ENCODE results near the gene LCP1.
A peak's percentile ranks its signal among the peaks of the same experiment; 100 is the strongest.

LCP1 gene

GRCh38 chr13:46181377-46181839 lies 569 bp downstream of the LCP1 start:
- Histone ChIP-seq H3K4me1 (ENCODE audit: control insufficient read depth, insufficient read depth, low read length) (peaks cover 11% of the 10 kb centered on the region; the same call in 1 of the 2 replicates), H3K36me3 (ENCODE audit: control insufficient read depth, insufficient read depth, low read length) (no peaks in the 10 kb centered on the region), H3K9me3 (ENCODE audit: control insufficient read depth, insufficient read depth, low read depth, low read length) (no peaks in the 10 kb centered on the region), H3K9ac (ENCODE audit: low read length) (peak overlapping the region; percentile 78), H3K27me3 (ENCODE audit: control insufficient read depth, insufficient read depth, low read length) (no peaks in the 10 kb centered on the region), H3K27ac (ENCODE audit: low read depth, low read length) (no peak overlapping the region), H3K4me3 (ENCODE audit: low read depth, low read length) (peak overlapping the region; percentile 40; the same call in 1 of the 2 replicates)

DNA sequence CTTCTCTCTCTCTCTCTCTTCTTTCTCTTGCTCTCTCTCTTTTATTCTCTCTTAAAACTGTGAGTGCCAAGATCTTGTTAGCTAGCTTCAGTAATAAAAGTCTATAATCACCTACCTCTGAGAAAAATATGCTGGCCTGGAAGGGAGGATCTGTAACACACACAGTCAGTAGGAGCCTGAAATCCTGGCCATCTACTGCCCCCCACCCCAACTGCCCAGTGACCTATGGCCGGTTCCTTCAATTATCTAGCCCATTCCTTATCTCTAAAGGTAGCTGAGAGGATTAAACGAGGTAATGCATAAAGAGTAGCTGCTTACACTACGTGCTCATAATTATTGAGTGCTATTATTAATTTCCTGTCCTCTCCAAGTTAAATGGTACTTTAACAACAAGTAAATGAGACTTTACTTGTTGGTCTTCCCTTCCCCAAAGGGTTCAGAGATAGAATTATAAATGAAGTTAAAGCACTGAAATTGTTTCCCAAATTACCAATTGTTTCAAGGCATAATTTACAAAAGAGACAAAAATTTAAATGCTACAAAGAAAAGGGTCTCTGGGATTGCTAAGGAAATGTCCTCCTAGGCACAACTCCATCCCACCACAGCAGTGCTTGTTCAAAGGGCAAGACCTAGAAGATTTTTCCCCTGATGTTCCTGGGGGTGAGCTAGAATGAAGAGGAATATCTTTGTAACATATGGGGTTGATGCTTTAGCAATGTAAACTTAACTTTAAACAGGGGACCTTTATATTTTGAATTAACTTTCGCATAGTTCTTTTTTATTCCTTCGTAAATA lies 1.8 kb downstream of the LCP1 start:
- no peaks in the 10 kb centered on the region for H3K9me3 ChIP-seq (ENCODE audit: control insufficient read depth, insufficient read depth, low read depth, low read length)
- no peaks in the 10 kb centered on the region for H3K27me3 ChIP-seq (ENCODE audit: control insufficient read depth, insufficient read depth, low read length)
- peak overlapping the region; percentile 18; the same call in 1 of the 2 replicates for H3K4me3 ChIP-seq (ENCODE audit: low read depth, low read length)
- H3K4me1 ChIP-seq (ENCODE audit: control insufficient read depth, insufficient read depth, low read length), result peaks cover 11% of the 10 kb centered on the region; the same call in 1 of the 2 replicates
- no peaks in the 10 kb centered on the region for H3K36me3 ChIP-seq (ENCODE audit: control insufficient read depth, insufficient read depth, low read length)
- no peak overlapping the region for H3K27ac ChIP-seq (ENCODE audit: low read depth, low read length)
- no peak overlapping the region for H3K9ac ChIP-seq (ENCODE audit: low read length)

GRCh38 chr13:46179491-46179908 lies 2.5 kb downstream of the LCP1 start:
- Histone ChIP-seq H3K4me3 (ENCODE audit: low read depth, low read length) (no peak overlapping the region), H3K9ac (ENCODE audit: low read length) (no peak overlapping the region), H3K27me3 (ENCODE audit: control insufficient read depth, insufficient read depth, low read length) (no peaks in the 10 kb centered on the region), H3K36me3 (ENCODE audit: control insufficient read depth, insufficient read depth, low read length) (no peaks in the 10 kb centered on the region), H3K9me3 (ENCODE audit: control insufficient read depth, insufficient read depth, low read depth, low read length) (no peaks in the 10 kb centered on the region), H3K27ac (ENCODE audit: low read depth, low read length) (no peak overlapping the region), H3K4me1 (ENCODE audit: control insufficient read depth, insufficient read depth, low read length) (peaks cover 11% of the 10 kb centered on the region; the same call in 1 of the 2 replicates)

GRCh38 chr13:46178821-46179220 lies 3.2 kb downstream of the LCP1 start:
- Histone ChIP-seq H3K36me3 (ENCODE audit: control insufficient read depth, insufficient read depth, low read length) (no peaks in the 10 kb centered on the region), H3K27me3 (ENCODE audit: control insufficient read depth, insufficient read depth, low read length) (no peaks in the 10 kb centered on the region), H3K4me1 (ENCODE audit: control insufficient read depth, insufficient read depth, low read length) (peaks cover 11% of the 10 kb centered on the region; the same call in 1 of the 2 replicates), H3K9ac (ENCODE audit: low read length) (no peak overlapping the region), H3K27ac (ENCODE audit: low read depth, low read length) (no peak overlapping the region), H3K9me3 (ENCODE audit: control insufficient read depth, insufficient read depth, low read depth, low read length) (no peaks in the 10 kb centered on the region), H3K4me3 (ENCODE audit: low read depth, low read length) (no peak overlapping the region)

- Histone ChIP-seq H3K27ac (ENCODE audit: low read depth, low read length) (no peak overlapping the region), H3K4me1 (ENCODE audit: control insufficient read depth, insufficient read depth, low read length) (peaks cover 11% of the 10 kb centered on the region; the same call in 1 of the 2 replicates), H3K4me3 (ENCODE audit: low read depth, low read length) (no peak overlapping the region), H3K9ac (ENCODE audit: low read length) (no peak overlapping the region), H3K27me3 (ENCODE audit: control insufficient read depth, insufficient read depth, low read length) (no peaks in the 10 kb centered on the region), H3K9me3 (ENCODE audit: control insufficient read depth, insufficient read depth, low read depth, low read length) (no peaks in the 10 kb centered on the region), H3K36me3 (ENCODE audit: control insufficient read depth, insufficient read depth, low read length) (no peaks in the 10 kb centered on the region)
Observed at GRCh38 chr13:46178143-46178542, 3.8 kb downstream of the LCP1 start.

- Histone ChIP-seq H3K27me3 (ENCODE audit: control insufficient read depth, insufficient read depth, low read length) (no peaks in the 10 kb centered on the region), H3K36me3 (ENCODE audit: control insufficient read depth, insufficient read depth, low read length) (no peaks in the 10 kb centered on the region), H3K27ac (ENCODE audit: low read depth, low read length) (no peak overlapping the region), H3K4me1 (ENCODE audit: control insufficient read depth, insufficient read depth, low read length) (peaks cover 4% of the 10 kb centered on the region; the same call in 1 of the 2 replicates), H3K9me3 (ENCODE audit: control insufficient read depth, insufficient read depth, low read depth, low read length) (no peaks in the 10 kb centered on the region), H3K9ac (ENCODE audit: low read length) (no peak overlapping the region), H3K4me3 (ENCODE audit: low read depth, low read length) (no peak overlapping the region)
Observed at GRCh38 chr13:46176756-46177155, 5.2 kb downstream of the LCP1 start.

DNA sequence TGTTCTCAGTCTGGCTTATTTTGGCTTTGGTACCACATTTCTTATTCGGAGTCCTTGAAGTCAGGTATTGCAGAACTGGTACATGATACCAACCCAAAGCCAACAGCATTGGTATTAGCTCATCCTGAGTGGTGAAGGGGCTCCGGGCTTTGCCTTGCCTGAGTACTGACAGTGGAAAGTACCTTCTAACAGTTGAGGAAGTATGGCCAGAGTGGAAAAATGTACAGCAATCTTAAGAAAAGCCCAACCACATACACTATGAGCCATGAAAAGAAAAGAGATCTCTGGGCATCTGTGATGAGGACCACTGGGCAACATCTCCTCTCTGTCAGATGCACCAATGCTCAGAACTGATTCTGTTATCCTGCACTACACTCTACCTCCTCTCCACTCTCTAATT lies 8.3 kb downstream of the LCP1 start:
- H3K4me1 ChIP-seq (ENCODE audit: control insufficient read depth, insufficient read depth, low read length), result peaks cover 14% of the 10 kb centered on the region
- H3K36me3 ChIP-seq (ENCODE audit: control insufficient read depth, insufficient read depth, low read length), result no peaks in the 10 kb centered on the region
- H3K27ac ChIP-seq (ENCODE audit: low read depth, low read length), result no peak overlapping the region
- H3K4me3 ChIP-seq (ENCODE audit: low read depth, low read length), result no peak overlapping the region
- H3K9ac ChIP-seq (ENCODE audit: low read length), result no peak overlapping the region
- no peaks in the 10 kb centered on the region for H3K27me3 ChIP-seq (ENCODE audit: control insufficient read depth, insufficient read depth, low read length)
- H3K9me3 ChIP-seq (ENCODE audit: control insufficient read depth, insufficient read depth, low read depth, low read length), result no peaks in the 10 kb centered on the region

GRCh38 chr13:46172531-46172991 lies 9.4 kb downstream of the LCP1 start:
- peaks cover 19% of the 10 kb centered on the region for H3K4me1 ChIP-seq (ENCODE audit: control insufficient read depth, insufficient read depth, low read length)
- H3K9ac ChIP-seq (ENCODE audit: low read length), result no peak overlapping the region
- no peaks in the 10 kb centered on the region for H3K27me3 ChIP-seq (ENCODE audit: control insufficient read depth, insufficient read depth, low read length)
- no peaks in the 10 kb centered on the region for H3K36me3 ChIP-seq (ENCODE audit: control insufficient read depth, insufficient read depth, low read length)
- H3K4me3 ChIP-seq (ENCODE audit: low read depth, low read length), result no peak overlapping the region
- H3K9me3 ChIP-seq (ENCODE audit: control insufficient read depth, insufficient read depth, low read depth, low read length), result no peaks in the 10 kb centered on the region
- H3K27ac ChIP-seq (ENCODE audit: low read depth, low read length), result no peak overlapping the region

- Histone ChIP-seq H3K4me1 (ENCODE audit: control insufficient read depth, insufficient read depth, low read length) (peaks cover 24% of the 10 kb centered on the region), H3K36me3 (ENCODE audit: control insufficient read depth, insufficient read depth, low read length) (no peaks in the 10 kb centered on the region), H3K27ac (ENCODE audit: low read depth, low read length) (no peak overlapping the region), H3K27me3 (ENCODE audit: control insufficient read depth, insufficient read depth, low read length) (no peaks in the 10 kb centered on the region), H3K4me3 (ENCODE audit: low read depth, low read length) (no peak overlapping the region), H3K9me3 (ENCODE audit: control insufficient read depth, insufficient read depth, low read depth, low read length) (no peaks in the 10 kb centered on the region), H3K9ac (ENCODE audit: low read length) (no peak overlapping the region)
Observed at GRCh38 chr13:46171739-46172138, 10.2 kb downstream of the LCP1 start.

- no peaks in the 10 kb centered on the region for H3K9me3 ChIP-seq (ENCODE audit: control insufficient read depth, insufficient read depth, low read depth, low read length)
- H3K36me3 ChIP-seq (ENCODE audit: control insufficient read depth, insufficient read depth, low read length), result no peaks in the 10 kb centered on the region
- no peak overlapping the region for H3K27ac ChIP-seq (ENCODE audit: low read depth, low read length)
- no peak overlapping the region for H3K4me3 ChIP-seq (ENCODE audit: low read depth, low read length)
- H3K9ac ChIP-seq (ENCODE audit: low read length), result no peak overlapping the region
- H3K4me1 ChIP-seq (ENCODE audit: control insufficient read depth, insufficient read depth, low read length), result peaks cover 24% of the 10 kb centered on the region
- H3K27me3 ChIP-seq (ENCODE audit: control insufficient read depth, insufficient read depth, low read length), result no peaks in the 10 kb centered on the region
Observed at GRCh38 chr13:46171217-46171616, 10.8 kb downstream of the LCP1 start.

DNA sequence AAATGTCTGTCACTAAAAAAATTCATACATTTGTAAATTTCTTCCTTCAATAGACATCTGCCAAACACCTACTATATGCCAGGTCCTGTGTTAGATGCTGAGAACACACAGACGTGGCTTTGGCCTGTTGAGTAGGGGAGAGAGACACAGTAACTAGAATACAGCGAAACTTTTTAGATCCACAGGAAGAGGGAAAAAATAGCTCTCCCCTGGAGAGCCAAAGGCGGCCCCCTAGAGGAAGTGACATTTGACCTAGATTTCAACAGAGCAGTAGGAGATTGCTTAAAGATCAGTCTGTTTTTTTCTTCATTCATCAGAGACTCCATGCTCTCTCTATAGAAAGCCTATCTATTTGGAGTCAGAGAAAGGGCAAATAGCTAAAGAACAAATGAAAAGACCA lies 11.3 kb downstream of the LCP1 start:
- Histone ChIP-seq H3K27me3 (ENCODE audit: control insufficient read depth, insufficient read depth, low read length) (no peaks in the 10 kb centered on the region), H3K4me1 (ENCODE audit: control insufficient read depth, insufficient read depth, low read length) (peaks cover 24% of the 10 kb centered on the region), H3K27ac (ENCODE audit: low read depth, low read length) (no peak overlapping the region), H3K4me3 (ENCODE audit: low read depth, low read length) (no peak overlapping the region), H3K9me3 (ENCODE audit: control insufficient read depth, insufficient read depth, low read depth, low read length) (no peaks in the 10 kb centered on the region), H3K9ac (ENCODE audit: low read length) (peak overlapping the region; percentile 1), H3K36me3 (ENCODE audit: control insufficient read depth, insufficient read depth, low read length) (no peaks in the 10 kb centered on the region)
